ENCODE results near the gene FHOD3.
"Not testable (repeated sequence)": the region's sequence is repeated elsewhere in the genome, so short reads cannot be mapped to it uniquely, and the experiment has no call there.

The FHOD3 gene

GRCh38 chr18:36811430-36811829, 513.9 kb downstream of the FHOD3 start:
- TF ChIP-seq CTCF (IDR thresholded peaks at IDR 0.05; ENCODE audit: extremely low read depth, missing control alignments) = no peak
- DNase-seq (ENCODE audit: low spot score) = no peak

DNA sequence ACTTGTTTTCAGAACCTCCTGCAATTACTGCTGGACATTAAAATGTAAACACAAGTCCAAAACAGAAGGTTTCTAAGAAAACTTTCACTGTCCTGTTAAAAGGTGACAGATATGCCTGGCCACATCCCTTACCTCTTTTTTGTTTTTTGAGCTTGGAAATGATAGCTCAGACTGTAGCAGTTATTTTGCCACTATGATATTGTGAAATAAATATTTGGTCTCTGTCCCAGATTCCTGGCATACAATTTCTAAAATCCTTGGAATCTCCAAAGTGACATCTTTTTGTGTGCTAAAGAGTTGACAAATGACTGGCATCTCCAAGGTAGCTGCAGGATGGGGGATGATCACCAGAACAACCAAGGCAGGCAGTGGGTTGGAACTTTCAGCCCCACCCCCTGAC, 514.4 kb downstream of the FHOD3 start:
- no peak for TF ChIP-seq CTCF (IDR thresholded peaks at IDR 0.05; ENCODE audit: extremely low read depth, missing control alignments)
- DNase-seq (ENCODE audit: low spot score) = no peak

DNA sequence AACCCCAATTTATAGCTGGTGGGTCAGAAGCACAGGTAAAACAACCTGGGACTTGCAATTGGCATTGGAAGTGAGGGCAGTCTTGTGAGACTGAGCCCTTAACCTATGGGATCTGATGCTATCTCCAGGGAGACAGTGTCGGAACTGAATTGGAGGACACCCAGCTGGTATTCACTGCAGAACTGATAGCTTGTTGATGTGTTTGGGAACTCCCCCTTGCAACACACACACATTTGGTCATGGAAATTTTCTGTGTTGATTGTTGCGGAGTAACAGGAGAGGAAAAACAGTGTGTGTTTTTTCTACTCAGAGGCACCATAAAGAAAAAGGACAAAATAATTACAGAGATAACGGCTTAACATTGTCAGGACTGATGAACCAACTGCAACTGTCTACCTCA, 515.2 kb downstream of the FHOD3 start:
- no peak for TF ChIP-seq CTCF (IDR thresholded peaks at IDR 0.05; ENCODE audit: extremely low read depth, missing control alignments)
- DNase-seq (ENCODE audit: low spot score) = no peak

GRCh38 chr18:36813101-36813775, 515.7 kb downstream of the FHOD3 start:
- TF ChIP-seq CTCF (IDR thresholded peaks at IDR 0.05; ENCODE audit: extremely low read depth, missing control alignments) = no peak

GRCh38 chr18:36813824-36814223, 516.3 kb downstream of the FHOD3 start:
- DNase-seq (ENCODE audit: low spot score) = no peak
- no peak for TF ChIP-seq CTCF (IDR thresholded peaks at IDR 0.05; ENCODE audit: extremely low read depth, missing control alignments)

More at GRCh38 chr18:36813101-36813775, 515.7 kb downstream of the FHOD3 start:
- no peak for DNase-seq (ENCODE audit: low spot score)

GRCh38 chr18:36814994-36815393, 517.5 kb downstream of the FHOD3 start:
- DNase-seq (ENCODE audit: low spot score) = no peak
- TF ChIP-seq CTCF (IDR thresholded peaks at IDR 0.05; ENCODE audit: extremely low read depth, missing control alignments) = no peak

DNA sequence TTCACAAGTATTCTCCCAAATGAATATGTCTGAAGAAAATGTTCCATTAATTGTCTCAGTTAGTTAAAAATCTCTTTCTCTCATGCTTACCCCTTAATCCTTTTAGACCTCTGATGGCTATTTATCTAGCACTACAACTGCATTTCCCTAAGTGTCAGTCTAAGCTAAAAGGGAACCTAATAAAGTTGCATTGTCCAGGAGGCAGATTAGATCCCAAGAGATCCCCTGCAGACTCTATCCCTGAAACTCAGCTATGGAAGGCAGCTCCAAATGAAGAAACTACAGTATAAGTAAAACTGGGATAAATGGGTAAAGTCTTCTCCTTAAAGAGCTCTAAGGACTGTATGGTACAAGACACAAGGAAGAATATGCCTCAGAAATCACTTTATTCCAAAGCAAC, 518.6 kb downstream of the FHOD3 start:
- not testable (repeated sequence) for DNase-seq (ENCODE audit: low spot score)

GRCh38 chr18:36817039-36817438, 519.5 kb downstream of the FHOD3 start:
- DNase-seq (ENCODE audit: low spot score) = no peak
- TF ChIP-seq CTCF (IDR thresholded peaks at IDR 0.05; ENCODE audit: extremely low read depth, missing control alignments) = no peak

Data from GM20000 (cell line).